ENCODE measurements around the gene GOLGA6L7. TPM values are rescaled to one million over a fixed set of nuclear protein-coding genes. Genes with fewer than 3 reads are reported as not detected.
A peak's percentile ranks its signal among the peaks of the same experiment; 100 is the strongest.
"Not testable (repeated sequence)": the region's sequence is repeated elsewhere in the genome, so short reads cannot be mapped to it uniquely, and the experiment has no call there.

Gene GOLGA6L7, protein sequence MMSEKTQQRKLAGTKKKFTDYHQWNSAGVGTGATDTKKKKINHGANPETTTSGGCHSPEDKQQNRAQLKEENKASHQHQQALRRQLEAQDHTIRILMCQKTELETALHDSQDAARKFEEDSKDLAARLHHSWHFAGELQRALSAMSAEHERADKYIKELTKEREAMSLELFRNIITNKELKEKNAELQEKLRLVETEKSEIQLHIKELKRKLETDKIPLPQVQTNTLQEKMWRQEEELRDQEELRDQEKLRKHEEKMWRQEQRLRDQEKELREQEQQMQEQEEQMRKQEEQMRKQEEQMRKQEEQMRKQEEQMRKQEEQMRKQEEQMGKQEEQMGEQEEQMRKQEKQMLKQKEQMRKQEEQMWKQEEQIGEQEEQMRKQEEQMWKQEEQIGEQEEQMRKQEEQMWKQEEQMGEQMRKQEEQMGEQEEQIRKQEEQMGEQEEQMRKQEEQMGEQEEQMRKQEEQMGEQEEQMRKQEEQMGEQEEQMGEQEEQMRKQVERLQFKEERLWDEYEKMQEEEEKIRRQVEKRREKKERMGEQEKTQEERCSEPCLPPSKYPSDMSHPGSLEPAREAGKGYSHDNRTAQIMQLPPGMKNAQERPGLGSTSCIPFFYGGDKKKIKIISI
- not detected for total RNA-seq
- long read RNA-seq, result 0 reads

GRCh38 chr15:28848521-28848920, at the start of gene GOLGA6L7:
Gene GOLGA6L7 (minus strand): TSS chr15:28848644. CDS start chr15:28848549, 95 bp downstream.
- intact Hi-C loops (cut with DNase I); H3K4me3 ChIP-seq; H3K36me3 ChIP-seq; H3K9me3 ChIP-seq; ATAC-seq; H3K27ac ChIP-seq; DNase-seq; H3K27me3 ChIP-seq; H3K4me1 ChIP-seq: not testable (repeated sequence)
- WGBS (ENCODE audit: insufficient coverage, low coverage, low lambda C conversion rate, missing lambda C conversion rate), result 82% methylated on average over 13 of the region's 13 CpGs

DNA sequence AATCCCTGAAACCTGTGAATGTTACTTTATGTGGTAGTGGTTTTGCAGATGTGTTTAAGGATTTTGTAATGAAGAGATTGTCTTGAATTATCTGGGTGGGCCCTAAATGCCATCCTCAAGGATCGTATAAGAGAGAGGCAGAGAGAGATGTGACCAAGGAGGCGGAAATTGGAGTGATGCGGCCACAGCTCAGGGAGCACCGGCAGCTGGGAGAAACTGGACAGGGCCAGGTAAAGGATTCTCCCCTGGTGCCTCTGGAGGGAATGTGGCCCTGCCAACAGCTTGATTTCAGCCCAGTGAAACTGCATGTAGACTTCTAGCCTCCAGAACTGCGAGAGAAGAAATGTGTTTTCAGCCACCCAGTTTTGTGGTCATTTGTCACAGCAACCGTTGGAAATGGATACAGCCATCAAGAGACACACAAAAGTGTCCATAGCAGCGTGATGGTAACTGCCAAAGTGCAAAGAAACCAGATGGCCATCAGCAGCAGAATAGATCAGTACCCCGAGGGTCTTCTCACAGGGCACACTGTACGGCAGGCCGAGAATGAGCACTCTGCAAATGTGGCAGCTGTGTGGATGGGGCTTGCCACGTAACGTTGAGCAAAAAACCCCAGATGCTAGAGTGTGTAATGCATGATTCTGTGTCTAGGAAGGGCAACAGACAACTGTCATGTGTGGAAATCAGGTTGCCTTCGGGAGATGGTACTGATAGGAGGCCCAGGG, 49.6 kb upstream of the GOLGA6L7 start:
- 84% methylated on average over 6 of the region's 13 CpGs for WGBS (ENCODE audit: insufficient coverage, low coverage, low lambda C conversion rate, missing lambda C conversion rate)
- Histone ChIP-seq H3K27ac (no peak overlapping the region), H3K36me3 (no peaks in the 10 kb centered on the region), H3K9me3 (no peaks in the 10 kb centered on the region), H3K4me1 (no peaks in the 10 kb centered on the region), H3K4me3 (no peak overlapping the region), H3K27me3 (no peaks in the 10 kb centered on the region)
- ATAC-seq (no peak), DNase-seq (no peak)
- TF ChIP-seq CTCF (IDR thresholded peaks at IDR 0.05), result no peak
- TF ChIP-seq POLR2A (IDR thresholded peaks at IDR 0.05), result no peak
- intact Hi-C loops (cut with DNase I), result no loop called here

GRCh38 chr15:28896951-28897350, 48.5 kb upstream of the GOLGA6L7 start:
- Histone ChIP-seq H3K36me3 (no peaks in the 10 kb centered on the region), H3K4me3 (no peak overlapping the region), H3K9me3 (no peaks in the 10 kb centered on the region), H3K27me3 (no peaks in the 10 kb centered on the region), H3K27ac (no peak overlapping the region), H3K4me1 (no peaks in the 10 kb centered on the region)
- no peak for ATAC-seq
- no peak for DNase-seq
- intact Hi-C loops (cut with DNase I), result no loop called here
- TF ChIP-seq POLR2A (IDR thresholded peaks at IDR 0.05) (no peak), CTCF (IDR thresholded peaks at IDR 0.05) (no peak)
- WGBS (ENCODE audit: insufficient coverage, low coverage, low lambda C conversion rate, missing lambda C conversion rate), result 66% methylated on average over 4 of the region's 4 CpGs

GRCh38 chr15:28895566-28895965, 47.1 kb upstream of the GOLGA6L7 start:
- ATAC-seq, result no peak
- intact Hi-C loops (cut with DNase I), result no loop called here
- no peak for TF ChIP-seq CTCF (IDR thresholded peaks at IDR 0.05)
- no peak for TF ChIP-seq POLR2A (IDR thresholded peaks at IDR 0.05)

More at GRCh38 chr15:28895566-28895965, 47.1 kb upstream of the GOLGA6L7 start:
- no peaks in the 10 kb centered on the region for H3K9me3 ChIP-seq
- no peaks in the 10 kb centered on the region for H3K4me1 ChIP-seq
- H3K27ac ChIP-seq, result no peak overlapping the region
- H3K4me3 ChIP-seq, result no peak overlapping the region
- H3K27me3 ChIP-seq, result no peaks in the 10 kb centered on the region
- WGBS (ENCODE audit: insufficient coverage, low coverage, low lambda C conversion rate, missing lambda C conversion rate), result 65% methylated on average over 5 of the region's 6 CpGs
- peak in 1 of 3 donors; percentile 4 for DNase-seq
- no peaks in the 10 kb centered on the region for H3K36me3 ChIP-seq

All from right lobe of liver (tissue), 6 donors.